Adrenal gland (tissue), 12 donors: ENCODE data around the gene LOXHD1. TPM values are rescaled to one million over a fixed set of nuclear protein-coding genes. Genes with fewer than 3 reads are reported as not detected.

Experiments used
- DNase-seq, 7 donors: peaks; one replicate each; pipeline ENCODE4 v3.0.0-alpha.2; 2019 to 2020
- H3K27ac ChIP-seq, 5 donors: fragments of 200-600 bp; sonication (generic) in 4 of 5; 1 replicate in 3 of 5; 2 replicates in 2 of 5; pipeline versions ENCODE4 v1.5.1 to v1.8.0; 2016 to 2020; ENCODE audit warnings: mild to moderate bottlenecking in 1 of 5
- H3K27me3 ChIP-seq: fragments of 200-600 bp; 2 replicates; pipeline ENCODE4 v1.8.0; 2021
- H3K36me3 ChIP-seq, 2 donors: fragments of 200-600 bp; replicated peaks in 1 of 2; 1 replicate in 1 of 2; 2 replicates in 1 of 2; pipeline versions ENCODE4 v1.5.1 to v1.8.0; 2018 to 2022
- H3K4me1 ChIP-seq, 2 donors: fragments of 200-600 bp; replicated peaks in 1 of 2; 1 replicate in 1 of 2; 2 replicates in 1 of 2; pipeline versions ENCODE4 v1.5.1 to v1.8.0; 2018 to 2021
- H3K4me3 ChIP-seq, 4 donors: fragments of 200-600 bp; sonication (generic) in 3 of 4; one replicate each; pipeline ENCODE4 v1.5.1; 2016 to 2018
- H3K9me3 ChIP-seq, 3 donors: fragments of 200-600 bp; sonication (generic) in 1 of 3; replicated peaks in 1 of 3; 1 replicate in 2 of 3; 2 replicates in 1 of 3; pipeline versions ENCODE4 v1.5.1 to v1.8.0; 2016 to 2021
- CTCF ChIP-seq, 6 experiments: fragments of 450-650 bp in 4 of 6; fragments of 200-600 bp in 2 of 6; sonication (generic) in 1 of 6; IDR thresholded peaks; 1 replicate in 5 of 6; 2 replicates in 1 of 6; pipeline versions ENCODE4 v1.5.1 to v1.8.0; 2016 to 2021; ENCODE audit warnings: antibody characterized with exemption in 6 of 6, mild to moderate bottlenecking in 2 of 6, moderate library complexity in 1 of 6
- POLR2A ChIP-seq, 2 donors: fragments of 450-650 bp; IDR thresholded peaks; one replicate each; pipeline ENCODE4 v1.6.1; 2017; ENCODE audit warnings: antibody characterized with exemption in 2 of 2, mild to moderate bottlenecking in 2 of 2, moderate library complexity in 1 of 2
- WGBS, 4 donors: extraction: QIAGEN DNeasy Blood & Tissue Kit in 2 of 4; methylation state at CpG; one replicate each; pipeline versions ENCODE4 v1.1.5 to v1.1.7; 2013 to 2017; 5-methylcytosine and 5-hydroxymethylcytosine counted together
- intact Hi-C, 2 donors: fragments of 100-400 bp; cut with DNase I; formaldehyde crosslinking; loops; one replicate each; pipeline versions ENCODE4 v1.14.1 to v1.15.0; 2022 to 2023
- polyA plus RNA-seq, 3 donors: library from polyadenylated mRNA; stranded (reverse); fragments of 200-250 nt in 2 of 3; fragments of 350-450 nt in 1 of 3; fragmentation: Illumina TruSeq in 1 of 3; extraction: RNeasy Lipid Tissue Mini Kit (QIAGEN cat#74804) in 1 of 3; gene quantifications; one replicate each; pipeline ENCODE4 v1.2.3, GENCODE V29; 2013 to 2014
- total RNA-seq, 9 donors: library from RNA; depleted of rRNA in 4 of 9; stranded (reverse); fragments of >200 nt in 4 of 9; fragments of 120-200 nt in 1 of 9; fragmentation: NEBNext Ultra II Directional in 1 of 9; extraction: Animal tissue kit (Norgen Biotek cat#: 25700) in 1 of 9; gene quantifications; one replicate each; pipeline versions ENCODE4 v1.1.0 to v1.2.4, GENCODE V29; 2013 to 2023
- donor health status: healthy with polysubstance abuse.
- donor health status: Bipolar disorder and iron deficiency.
- donor health status: DM: yes; HTN: yes; CAD: no.
- donor health status: DM: no; HTN: no; CAD: no.
- donor health status: DM: no; HTN: no; CAD: no.
- donor health status: DM: yes; HTN: yes; CAD: no.

LOXHD1 gene
- total and polyA plus RNA-seq, 12 donors: 0.08 to 0.30 (median 0.16) TPM; not detected in 7

GRCh38 chr18:46627136-46627535 lies 29.9 kb downstream of the LOXHD1 start:
- DNase-seq: no peak
- H3K9me3 ChIP-seq: no peaks in the 10 kb centered on the region
- no peaks in the 10 kb centered on the region for H3K4me1 ChIP-seq
- no peaks in the 10 kb centered on the region for H3K27me3 ChIP-seq
- TF ChIP-seq POLR2A (IDR thresholded peaks at IDR 0.05): no peak
- TF ChIP-seq CTCF (IDR thresholded peaks at IDR 0.05): no peak
- no peak overlapping the region for H3K27ac ChIP-seq
- 40 to 48% (median 42%) methylated on average over 2 of the region's 2 CpGs for WGBS, 4 donors
- intact Hi-C loops: no loop called here
- H3K36me3 ChIP-seq: no peaks in the 10 kb centered on the region
- no peak overlapping the region for H3K4me3 ChIP-seq

- H3K4me3 ChIP-seq: no peak overlapping the region
- no peak overlapping the region for H3K27ac ChIP-seq
- no peaks in the 10 kb centered on the region for H3K27me3 ChIP-seq
- H3K36me3 ChIP-seq: no peaks in the 10 kb centered on the region
- H3K4me1 ChIP-seq: no peaks in the 10 kb centered on the region
- intact Hi-C loops: no loop called here
- no peak for DNase-seq
- TF ChIP-seq CTCF (IDR thresholded peaks at IDR 0.05) (no peak), POLR2A (IDR thresholded peaks at IDR 0.05) (no peak)
- no peaks in the 10 kb centered on the region for H3K9me3 ChIP-seq
- 73 to 80% (median 79%) methylated on average over 5 of the region's 5 CpGs for WGBS, 4 donors
These were observed 32.0 kb downstream of the LOXHD1 start for GRCh38 chr18:46625069-46625468.

- no peak for DNase-seq
- Histone ChIP-seq H3K9me3 (no peaks in the 10 kb centered on the region), H3K4me1 (no peaks in the 10 kb centered on the region), H3K4me3 (no peak overlapping the region), H3K36me3 (no peaks in the 10 kb centered on the region), H3K27ac (no peak overlapping the region), H3K27me3 (no peaks in the 10 kb centered on the region)
- 79 to 84% (median 81%) methylated on average over 11 of the region's 11 CpGs for WGBS, 4 donors
- intact Hi-C loops: no loop called here
- no peak for TF ChIP-seq POLR2A (IDR thresholded peaks at IDR 0.05)
- TF ChIP-seq CTCF (IDR thresholded peaks at IDR 0.05): no peak
These were observed 32.9 kb downstream of the LOXHD1 start for GRCh38 chr18:46624127-46624526.

- no peak for TF ChIP-seq CTCF (IDR thresholded peaks at IDR 0.05)
- TF ChIP-seq POLR2A (IDR thresholded peaks at IDR 0.05): no peak
- WGBS, 4 donors: 48 to 79% (median 54%) methylated on average over 5 to 10 of the region's 10 CpGs
- Histone ChIP-seq H3K27me3 (no peaks in the 10 kb centered on the region), H3K9me3 (no peaks in the 10 kb centered on the region), H3K36me3 (no peaks in the 10 kb centered on the region), H3K27ac (no peak overlapping the region), H3K4me3 (no peak overlapping the region), H3K4me1 (no peaks in the 10 kb centered on the region)
- intact Hi-C loops: no loop called here
- DNase-seq: peak in 3 of 7 donors; percentile 19 to 58 (median 19)
These were observed 33.5 kb downstream of the LOXHD1 start for GRCh38 chr18:46623541-46623940.
